Suppressor macrophage (primary cell): ENCODE results near the gene ZNF385B.

Experiments
- DNase-seq, 4 experiments: peaks; one replicate each; pipeline ENCODE4 v3.0.0-alpha.2; 2020 to 2022

ZNF385B gene

DNA sequence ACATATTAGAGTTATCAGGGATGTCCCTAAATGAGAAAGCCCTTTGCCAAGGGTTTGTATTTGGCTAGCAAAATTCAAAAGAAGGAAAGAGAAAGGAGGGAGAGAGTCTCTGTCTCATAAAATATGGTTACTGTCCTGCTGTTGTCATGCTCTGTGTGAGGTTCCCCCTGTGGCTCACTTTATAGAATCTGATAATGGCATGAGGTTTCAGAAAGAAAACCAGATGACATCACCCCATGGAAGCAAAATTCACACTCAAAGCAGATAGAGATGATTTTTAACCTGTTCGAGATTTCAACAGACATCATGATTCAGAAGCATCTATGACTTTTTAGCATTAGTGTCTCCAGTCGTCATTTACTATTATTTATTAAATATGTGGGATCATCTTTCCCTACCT lies 431.8 kb downstream of the ZNF385B start:
- DNase-seq = no peak

DNA sequence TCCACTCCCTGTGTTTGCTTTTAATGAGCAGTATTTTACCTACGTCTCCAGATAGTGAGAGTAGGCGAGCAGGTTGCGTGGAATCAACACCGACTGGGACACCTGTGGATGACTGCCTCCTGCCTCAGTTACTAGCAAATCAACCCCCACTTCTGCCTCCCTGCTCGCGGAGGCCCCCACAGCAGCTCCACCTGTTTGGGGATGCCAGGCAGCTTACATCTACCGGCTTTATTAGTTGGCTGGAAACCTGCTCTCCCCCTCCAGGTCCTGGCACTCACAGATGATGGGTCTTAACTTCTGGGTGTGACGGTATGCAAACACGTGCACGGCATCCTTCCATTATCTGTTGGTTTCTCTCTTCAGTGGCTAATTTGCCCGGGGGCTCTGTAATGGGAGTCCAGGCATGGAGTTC lies 432.3 kb downstream of the ZNF385B start:
- DNase-seq = no peak

DNA sequence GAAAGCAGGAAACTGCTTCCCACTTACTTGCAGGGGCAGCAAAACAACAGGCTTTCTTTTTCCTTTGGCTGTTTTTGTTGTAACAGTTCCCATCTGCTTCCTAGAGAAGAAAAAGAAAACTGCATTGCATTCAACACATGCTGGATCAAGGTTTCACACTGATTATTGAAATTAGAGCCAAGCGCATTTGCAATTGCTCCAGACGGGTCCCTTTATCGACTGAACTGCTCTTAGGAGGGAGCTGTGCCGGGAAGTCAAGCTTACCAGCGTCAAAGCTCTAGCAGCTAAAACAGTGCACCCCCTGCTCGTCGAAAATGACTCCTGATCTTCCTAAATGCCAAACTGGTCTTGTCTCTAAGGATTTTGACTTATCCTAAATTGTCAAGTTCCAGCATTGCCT lies 432.8 kb downstream of the ZNF385B start:
- DNase-seq = no peak

DNA sequence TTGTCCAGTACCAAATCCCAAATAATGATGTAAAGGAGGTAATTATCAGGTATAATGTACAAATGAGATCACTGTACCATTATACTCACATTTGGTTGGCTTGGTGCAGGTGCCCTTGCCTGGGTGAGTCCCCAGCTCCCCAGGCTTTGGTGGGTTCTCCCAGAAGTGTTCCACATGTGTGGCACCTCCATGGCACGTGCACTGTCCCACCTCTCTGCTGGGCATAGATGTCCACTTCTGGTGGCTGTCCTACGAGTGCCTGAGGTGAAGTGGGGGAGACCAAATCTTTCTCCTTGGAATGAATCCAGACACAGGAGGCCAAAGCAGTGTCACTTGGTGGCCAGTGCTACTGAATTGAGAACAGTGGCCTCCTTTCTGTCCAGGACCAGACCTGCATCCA lies 434.3 kb downstream of the ZNF385B start:
- no peak for DNase-seq

DNA sequence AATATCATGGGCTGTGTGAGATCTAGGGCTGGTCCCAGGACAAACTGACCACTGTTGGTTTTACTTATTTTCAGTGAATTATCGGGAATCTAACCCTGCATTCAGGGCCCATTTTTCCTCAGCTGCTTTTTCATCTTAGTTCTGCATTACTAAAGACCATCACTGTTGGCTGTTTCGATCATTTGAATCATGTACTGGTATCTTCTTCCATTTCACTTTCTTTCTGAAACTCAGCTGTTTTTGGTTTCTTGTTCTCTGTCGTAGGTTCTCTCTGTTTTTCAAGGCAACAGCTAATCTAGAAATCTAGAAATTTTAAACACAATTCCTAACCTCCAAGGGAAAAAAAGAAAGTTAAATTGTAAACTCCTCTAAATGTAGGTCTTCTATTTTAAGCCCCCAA lies 436.8 kb downstream of the ZNF385B start:
- DNase-seq = no peak

DNA sequence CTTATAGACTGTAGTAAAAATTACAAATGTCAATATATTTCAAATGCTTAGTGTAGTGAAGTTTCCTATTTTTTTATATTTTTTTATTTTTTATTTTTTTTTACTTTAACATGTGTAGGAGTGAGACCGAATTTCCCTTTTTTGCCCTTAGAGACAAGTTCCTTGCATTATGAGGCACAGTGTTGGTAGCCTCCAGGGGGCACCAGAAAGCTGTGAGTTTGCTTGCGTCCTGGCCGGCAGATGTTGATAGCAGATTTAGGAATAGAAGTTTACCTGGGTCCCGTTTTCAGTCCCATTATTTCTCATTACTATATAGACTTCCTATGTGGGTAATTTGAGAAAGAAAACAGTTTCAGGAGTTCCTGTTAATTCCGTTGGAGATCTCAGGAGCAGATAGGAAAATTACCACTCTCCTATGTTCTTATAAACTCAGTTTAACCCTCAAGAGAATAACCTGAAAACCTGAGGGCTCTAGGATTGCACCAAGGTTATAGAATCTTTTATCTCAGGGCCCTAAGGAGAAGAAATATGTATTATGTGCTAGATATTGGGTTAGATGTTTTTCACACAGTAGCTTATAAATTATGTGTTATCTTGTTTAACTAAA lies 439.3 kb downstream of the ZNF385B start:
- DNase-seq = peak; percentile 76 to 86 (median 81)

DNA sequence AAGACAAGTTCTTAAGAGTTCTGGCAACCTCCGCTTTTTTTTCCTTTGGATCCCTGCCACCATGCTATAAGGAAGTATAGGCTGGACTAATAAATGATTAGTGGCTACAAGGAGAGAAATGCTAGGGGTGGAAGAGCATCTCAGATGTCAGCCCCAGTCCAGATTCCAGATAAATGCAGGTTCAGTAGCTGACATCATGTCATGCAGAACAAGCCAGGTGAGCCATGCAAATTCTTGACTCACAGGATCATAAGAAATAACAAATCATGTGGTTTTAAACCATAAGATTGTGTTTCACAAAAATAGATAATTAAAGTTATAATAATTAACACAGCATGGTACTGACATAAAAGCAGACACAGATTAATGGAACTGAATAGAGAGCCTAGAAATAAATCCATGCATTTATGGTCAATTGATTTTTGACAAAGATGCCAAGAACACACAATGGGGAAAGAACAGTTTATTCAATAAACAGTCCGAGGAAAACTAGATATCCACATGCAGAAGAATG lies 443.9 kb downstream of the ZNF385B start:
- no peak for DNase-seq

DNA sequence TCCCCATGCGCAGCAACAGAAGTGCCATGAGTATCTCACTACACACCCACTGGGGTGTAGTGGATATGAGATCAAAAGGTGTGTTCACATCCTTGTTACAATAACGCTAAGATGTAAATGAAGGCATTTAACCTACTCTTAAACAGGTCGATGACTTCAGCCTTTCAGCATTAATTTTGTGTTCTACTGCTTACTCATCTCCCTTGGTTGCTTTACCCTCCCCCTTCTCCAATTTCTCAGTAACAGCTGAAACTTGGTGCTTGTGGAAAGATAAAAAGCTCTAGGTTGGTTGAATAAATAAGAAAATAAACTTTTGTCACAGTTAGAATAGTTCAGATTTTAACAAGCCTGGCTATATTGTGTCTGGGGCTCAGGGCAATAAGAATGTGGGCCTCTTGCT lies 449.3 kb downstream of the ZNF385B start:
- no peak for DNase-seq

DNA sequence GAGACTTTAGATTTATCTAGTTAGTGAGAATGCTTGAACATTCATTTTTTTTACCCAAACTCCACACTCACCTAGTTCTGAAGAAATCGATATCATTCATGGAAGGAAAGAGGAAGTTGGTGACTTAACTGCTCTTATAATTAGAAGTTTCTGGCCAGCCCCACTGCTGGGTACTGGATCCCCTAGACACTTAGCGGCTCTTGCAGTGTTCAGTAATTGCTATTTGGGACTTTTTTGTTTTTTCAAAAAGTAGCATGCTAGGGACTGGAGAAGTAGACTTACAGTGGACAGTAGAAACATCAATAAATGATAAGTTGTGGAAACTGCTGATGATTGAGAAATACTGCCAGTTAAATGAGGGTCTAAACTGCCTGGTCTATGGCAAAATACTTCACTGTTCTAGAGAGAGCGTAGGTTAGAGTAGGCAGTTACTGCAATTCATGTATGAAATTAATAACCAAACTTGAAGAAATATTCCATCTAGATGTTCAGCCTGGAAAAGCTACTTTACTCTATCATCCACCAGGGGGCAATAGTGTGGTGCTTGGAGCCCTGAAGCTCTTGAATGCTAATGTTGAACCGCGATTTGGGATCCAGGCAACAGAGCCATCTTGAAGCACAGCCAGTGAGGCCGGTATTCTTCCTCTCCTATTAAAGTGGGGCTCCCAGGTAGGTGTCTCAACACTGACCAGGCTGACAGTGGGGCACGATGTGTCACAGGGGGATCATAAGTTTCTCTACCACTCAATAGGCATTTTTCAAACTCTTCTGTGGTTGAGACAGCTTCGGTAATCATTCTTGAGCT lies 450.7 kb downstream of the ZNF385B start:
- peak; percentile 64 to 84 (median 77) for DNase-seq

DNA sequence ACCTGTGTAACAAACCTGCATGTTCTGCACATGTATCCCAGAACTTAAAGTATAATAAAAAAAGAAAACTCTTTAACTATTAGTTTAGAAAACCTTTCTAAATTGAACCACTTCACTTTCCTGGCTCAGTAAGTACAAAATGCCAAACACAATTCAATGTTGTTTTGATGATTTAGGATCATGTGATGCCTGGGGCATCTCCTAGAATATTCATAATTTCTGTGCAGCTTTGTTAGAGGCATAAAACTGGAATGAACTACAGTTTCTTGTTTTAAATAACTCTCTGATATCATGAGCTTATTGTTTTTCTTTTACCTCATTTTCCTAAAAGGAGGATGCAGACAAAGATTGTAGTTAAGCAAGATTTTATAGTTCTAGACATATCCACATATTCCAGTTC lies 457.8 kb downstream of the ZNF385B start:
- no peak for DNase-seq

DNA sequence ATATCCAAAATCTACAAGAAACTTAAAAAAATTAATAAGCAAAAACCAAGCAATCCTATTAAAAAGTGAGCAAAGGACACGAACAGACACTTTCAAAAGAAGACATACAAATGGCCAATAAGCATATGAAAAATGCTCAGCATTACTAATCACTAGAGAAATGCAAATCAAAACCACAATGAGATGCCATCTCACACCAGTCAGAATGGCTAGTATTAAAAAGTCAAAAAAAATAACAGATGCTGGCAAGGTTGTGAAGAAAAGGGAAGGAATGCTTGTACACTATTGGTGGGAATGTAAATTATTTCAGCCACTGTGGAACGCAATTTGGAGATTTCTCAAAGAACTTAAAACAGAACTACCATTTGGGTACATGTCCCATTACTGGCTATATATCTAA lies 467.9 kb downstream of the ZNF385B start:
- no peak for DNase-seq
